Measurements from ENCODE around the gene MAP3K3.

- TF ChIP-seq POLR2A (conservative IDR thresholded peaks at IDR 0.05) (peak; percentile 88), HNRNPK (IDR thresholded peaks at IDR 0.05; ENCODE audit: low read depth, low read length, poor library complexity, severe bottlenecking) (peak; percentile 16), ARNT (IDR thresholded peaks at IDR 0.05) (no peak), ZNF280A (IDR thresholded peaks at IDR 0.05; ENCODE audit: low read depth, partially characterized antibody) (no peak), GTF2F1 (IDR thresholded peaks at IDR 0.05; ENCODE audit: low read depth, low read length) (peak; percentile 54; the same call in 1 of the 2 replicates), YY1 (IDR thresholded peaks at IDR 0.05; ENCODE audit: borderline replicate concordance in 1 of 3, control insufficient read depth in 1 of 3, extremely low read depth in 1 of 3, insufficient read depth in 3 of 3, insufficient read length in 1 of 3, insufficient replicate concordance in 2 of 3, low read depth in 1 of 3, low read length in 2 of 3) (peak in 2 of 3 experiments; percentile 32 to 68), SMC3 (conservative IDR thresholded peaks at IDR 0.05; ENCODE audit: insufficient read depth, low read depth, low read length) (no peak), EZH2 (IDR thresholded peaks at IDR 0.05; ENCODE audit: borderline replicate concordance, low read depth, low read length) (no peak), POLR2AphosphoS5 (IDR thresholded peaks at IDR 0.05; ENCODE audit: control insufficient read depth, insufficient read depth, low read depth, low read length) (peak; percentile 81; the same call in 1 of the 2 replicates), MLX (CRISPR knock-in tag; conservative IDR thresholded peaks at IDR 0.05) (no peak), SRSF9 (IDR thresholded peaks at IDR 0.05; ENCODE audit: borderline replicate concordance, low read depth, low read length) (no peak)
- TF ChIP-seq, protein P1, sequence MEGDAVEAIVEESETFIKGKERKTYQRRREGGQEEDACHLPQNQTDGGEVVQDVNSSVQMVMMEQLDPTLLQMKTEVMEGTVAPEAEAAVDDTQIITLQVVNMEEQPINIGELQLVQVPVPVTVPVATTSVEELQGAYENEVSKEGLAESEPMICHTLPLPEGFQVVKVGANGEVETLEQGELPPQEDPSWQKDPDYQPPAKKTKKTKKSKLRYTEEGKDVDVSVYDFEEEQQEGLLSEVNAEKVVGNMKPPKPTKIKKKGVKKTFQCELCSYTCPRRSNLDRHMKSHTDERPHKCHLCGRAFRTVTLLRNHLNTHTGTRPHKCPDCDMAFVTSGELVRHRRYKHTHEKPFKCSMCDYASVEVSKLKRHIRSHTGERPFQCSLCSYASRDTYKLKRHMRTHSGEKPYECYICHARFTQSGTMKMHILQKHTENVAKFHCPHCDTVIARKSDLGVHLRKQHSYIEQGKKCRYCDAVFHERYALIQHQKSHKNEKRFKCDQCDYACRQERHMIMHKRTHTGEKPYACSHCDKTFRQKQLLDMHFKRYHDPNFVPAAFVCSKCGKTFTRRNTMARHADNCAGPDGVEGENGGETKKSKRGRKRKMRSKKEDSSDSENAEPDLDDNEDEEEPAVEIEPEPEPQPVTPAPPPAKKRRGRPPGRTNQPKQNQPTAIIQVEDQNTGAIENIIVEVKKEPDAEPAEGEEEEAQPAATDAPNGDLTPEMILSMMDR (IDR thresholded peaks at IDR 0.05 in 2 of 3, conservative IDR thresholded peaks at IDR 0.05 in 1 of 3; ENCODE audit: insufficient read depth in 2 of 3, low read depth in 1 of 3, low read length in 3 of 3), result no peak
Measured at GRCh38 chr17:63741408-63742173, 119.4 kb downstream of the MAP3K3 start, which contains the start of gene STRADA.
